H1 (cell line): ENCODE results near the gene KCNIP2. TPM values are rescaled to one million over a fixed set of nuclear protein-coding genes. Genes with fewer than 3 reads are reported as not detected.

Source experiments
- JUN ChIP-seq: IDR thresholded peaks from 2 replicates; pipeline ENCODE4 v1.6.1; 2011; ENCODE audit warnings: low read depth, mild to moderate bottlenecking, improper control_type of control experiment, low read length
- polyA plus RNA-seq, 7 experiments: library from polyadenylated mRNA; depleted of rRNA in 3 of 7; stranded (reverse) in 5 of 7; unstranded in 2 of 7; fragments of >200 nt in 5 of 7; fragments of 200-250 nt in 2 of 7; gene quantifications; 1 replicate in 5 of 7; 2 replicates in 1 of 7; 4 replicates in 1 of 7; pipeline versions ENCODE4 v1.2.1 to v1.2.3, GENCODE V29; 2011 to 2013; ENCODE audit warnings: missing spikeins in 2 of 7, mixed read lengths in 2 of 7
- total RNA-seq: library from RNA; stranded (reverse); fragmentation: NEBNext Ultra II Directional; extraction: Animal tissue kit (Norgen Biotek cat#: 25700); gene quantifications from 2 replicates; pipeline ENCODE4 v1.2.1, GENCODE V29; 2021
- TF ChIP-seq, protein P1 (sequence below): fragments of 300-600 bp; sonication (generic); IDR thresholded peaks from 2 replicates; pipeline ENCODE4 v1.7.1; 2012; ENCODE audit warnings: low read length, moderate library complexity, mild to moderate bottlenecking, inconsistent platforms; ENCODE audit not compliant: insufficient replicate concordance

The KCNIP2 gene
- total and polyA plus RNA-seq, 2 of the 8 experiments (the other 6 are each of a cell fraction or from before 2014, with no cell fraction given) = 2.7 to 6.0 TPM

DNA sequence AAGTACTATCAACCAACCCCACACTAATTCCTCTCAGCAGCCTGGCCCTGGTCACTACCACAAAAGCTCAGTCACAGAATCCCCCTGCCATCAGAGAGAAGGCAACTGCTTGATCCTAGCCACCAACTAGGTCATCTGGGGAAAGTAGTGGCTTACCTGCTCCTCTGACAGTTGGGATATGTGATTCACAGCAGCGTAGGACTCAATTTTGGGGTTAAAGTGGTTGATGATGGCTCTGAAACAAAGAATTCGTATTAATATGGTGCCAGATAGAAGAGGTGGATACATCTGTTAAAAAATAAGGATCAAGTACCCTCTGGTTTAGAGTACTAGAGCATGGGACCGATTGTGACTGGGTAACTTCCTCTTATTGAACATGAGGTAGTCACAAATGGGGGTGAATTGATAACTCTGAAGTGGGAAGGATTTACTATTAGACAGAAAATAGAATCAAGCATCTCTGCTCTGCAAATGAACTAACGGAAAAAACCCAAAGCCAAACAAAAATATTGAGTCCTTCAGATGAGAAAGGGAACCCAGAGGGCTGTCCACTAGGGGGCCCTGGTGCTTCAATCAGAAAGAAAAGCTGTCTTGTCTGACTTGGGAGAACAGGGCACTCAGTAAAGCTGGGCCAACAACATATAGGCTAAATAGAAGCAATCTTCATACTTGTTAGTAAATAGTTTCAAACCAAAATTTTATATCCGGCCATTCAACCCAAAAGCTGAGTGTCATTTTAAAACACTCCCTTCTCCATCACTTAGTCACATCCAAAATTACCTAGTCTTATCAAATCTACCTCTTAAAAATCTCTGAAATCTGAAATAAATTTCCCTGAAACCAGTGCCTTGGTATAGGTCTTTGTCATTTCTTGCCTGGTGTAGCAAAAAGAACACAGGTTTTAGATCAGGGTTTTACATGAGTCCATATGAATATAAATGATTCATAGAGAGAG, 45.9 kb upstream of the KCNIP2 start (continued):
- TF ChIP-seq, protein P1, sequence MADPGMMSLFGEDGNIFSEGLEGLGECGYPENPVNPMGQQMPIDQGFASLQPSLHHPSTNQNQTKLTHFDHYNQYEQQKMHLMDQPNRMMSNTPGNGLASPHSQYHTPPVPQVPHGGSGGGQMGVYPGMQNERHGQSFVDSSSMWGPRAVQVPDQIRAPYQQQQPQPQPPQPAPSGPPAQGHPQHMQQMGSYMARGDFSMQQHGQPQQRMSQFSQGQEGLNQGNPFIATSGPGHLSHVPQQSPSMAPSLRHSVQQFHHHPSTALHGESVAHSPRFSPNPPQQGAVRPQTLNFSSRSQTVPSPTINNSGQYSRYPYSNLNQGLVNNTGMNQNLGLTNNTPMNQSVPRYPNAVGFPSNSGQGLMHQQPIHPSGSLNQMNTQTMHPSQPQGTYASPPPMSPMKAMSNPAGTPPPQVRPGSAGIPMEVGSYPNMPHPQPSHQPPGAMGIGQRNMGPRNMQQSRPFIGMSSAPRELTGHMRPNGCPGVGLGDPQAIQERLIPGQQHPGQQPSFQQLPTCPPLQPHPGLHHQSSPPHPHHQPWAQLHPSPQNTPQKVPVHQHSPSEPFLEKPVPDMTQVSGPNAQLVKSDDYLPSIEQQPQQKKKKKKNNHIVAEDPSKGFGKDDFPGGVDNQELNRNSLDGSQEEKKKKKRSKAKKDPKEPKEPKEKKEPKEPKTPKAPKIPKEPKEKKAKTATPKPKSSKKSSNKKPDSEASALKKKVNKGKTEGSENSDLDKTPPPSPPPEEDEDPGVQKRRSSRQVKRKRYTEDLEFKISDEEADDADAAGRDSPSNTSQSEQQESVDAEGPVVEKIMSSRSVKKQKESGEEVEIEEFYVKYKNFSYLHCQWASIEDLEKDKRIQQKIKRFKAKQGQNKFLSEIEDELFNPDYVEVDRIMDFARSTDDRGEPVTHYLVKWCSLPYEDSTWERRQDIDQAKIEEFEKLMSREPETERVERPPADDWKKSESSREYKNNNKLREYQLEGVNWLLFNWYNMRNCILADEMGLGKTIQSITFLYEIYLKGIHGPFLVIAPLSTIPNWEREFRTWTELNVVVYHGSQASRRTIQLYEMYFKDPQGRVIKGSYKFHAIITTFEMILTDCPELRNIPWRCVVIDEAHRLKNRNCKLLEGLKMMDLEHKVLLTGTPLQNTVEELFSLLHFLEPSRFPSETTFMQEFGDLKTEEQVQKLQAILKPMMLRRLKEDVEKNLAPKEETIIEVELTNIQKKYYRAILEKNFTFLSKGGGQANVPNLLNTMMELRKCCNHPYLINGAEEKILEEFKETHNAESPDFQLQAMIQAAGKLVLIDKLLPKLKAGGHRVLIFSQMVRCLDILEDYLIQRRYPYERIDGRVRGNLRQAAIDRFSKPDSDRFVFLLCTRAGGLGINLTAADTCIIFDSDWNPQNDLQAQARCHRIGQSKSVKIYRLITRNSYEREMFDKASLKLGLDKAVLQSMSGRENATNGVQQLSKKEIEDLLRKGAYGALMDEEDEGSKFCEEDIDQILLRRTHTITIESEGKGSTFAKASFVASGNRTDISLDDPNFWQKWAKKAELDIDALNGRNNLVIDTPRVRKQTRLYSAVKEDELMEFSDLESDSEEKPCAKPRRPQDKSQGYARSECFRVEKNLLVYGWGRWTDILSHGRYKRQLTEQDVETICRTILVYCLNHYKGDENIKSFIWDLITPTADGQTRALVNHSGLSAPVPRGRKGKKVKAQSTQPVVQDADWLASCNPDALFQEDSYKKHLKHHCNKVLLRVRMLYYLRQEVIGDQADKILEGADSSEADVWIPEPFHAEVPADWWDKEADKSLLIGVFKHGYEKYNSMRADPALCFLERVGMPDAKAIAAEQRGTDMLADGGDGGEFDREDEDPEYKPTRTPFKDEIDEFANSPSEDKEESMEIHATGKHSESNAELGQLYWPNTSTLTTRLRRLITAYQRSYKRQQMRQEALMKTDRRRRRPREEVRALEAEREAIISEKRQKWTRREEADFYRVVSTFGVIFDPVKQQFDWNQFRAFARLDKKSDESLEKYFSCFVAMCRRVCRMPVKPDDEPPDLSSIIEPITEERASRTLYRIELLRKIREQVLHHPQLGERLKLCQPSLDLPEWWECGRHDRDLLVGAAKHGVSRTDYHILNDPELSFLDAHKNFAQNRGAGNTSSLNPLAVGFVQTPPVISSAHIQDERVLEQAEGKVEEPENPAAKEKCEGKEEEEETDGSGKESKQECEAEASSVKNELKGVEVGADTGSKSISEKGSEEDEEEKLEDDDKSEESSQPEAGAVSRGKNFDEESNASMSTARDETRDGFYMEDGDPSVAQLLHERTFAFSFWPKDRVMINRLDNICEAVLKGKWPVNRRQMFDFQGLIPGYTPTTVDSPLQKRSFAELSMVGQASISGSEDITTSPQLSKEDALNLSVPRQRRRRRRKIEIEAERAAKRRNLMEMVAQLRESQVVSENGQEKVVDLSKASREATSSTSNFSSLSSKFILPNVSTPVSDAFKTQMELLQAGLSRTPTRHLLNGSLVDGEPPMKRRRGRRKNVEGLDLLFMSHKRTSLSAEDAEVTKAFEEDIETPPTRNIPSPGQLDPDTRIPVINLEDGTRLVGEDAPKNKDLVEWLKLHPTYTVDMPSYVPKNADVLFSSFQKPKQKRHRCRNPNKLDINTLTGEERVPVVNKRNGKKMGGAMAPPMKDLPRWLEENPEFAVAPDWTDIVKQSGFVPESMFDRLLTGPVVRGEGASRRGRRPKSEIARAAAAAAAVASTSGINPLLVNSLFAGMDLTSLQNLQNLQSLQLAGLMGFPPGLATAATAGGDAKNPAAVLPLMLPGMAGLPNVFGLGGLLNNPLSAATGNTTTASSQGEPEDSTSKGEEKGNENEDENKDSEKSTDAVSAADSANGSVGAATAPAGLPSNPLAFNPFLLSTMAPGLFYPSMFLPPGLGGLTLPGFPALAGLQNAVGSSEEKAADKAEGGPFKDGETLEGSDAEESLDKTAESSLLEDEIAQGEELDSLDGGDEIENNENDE = no peak
- no peak for TF ChIP-seq JUN
